Measurements from ENCODE around the gene SPATA20.

SPATA20 gene

GRCh38 chr17:50540560-50541401, 6.2 kb upstream of the SPATA20 start:
- TF ChIP-seq CTCF (conservative IDR thresholded peaks at IDR 0.05) (no peak), ZFX (IDR thresholded peaks at IDR 0.05) (no peak)
- H3K27ac ChIP-seq: peak overlapping the region; percentile 97

DNA sequence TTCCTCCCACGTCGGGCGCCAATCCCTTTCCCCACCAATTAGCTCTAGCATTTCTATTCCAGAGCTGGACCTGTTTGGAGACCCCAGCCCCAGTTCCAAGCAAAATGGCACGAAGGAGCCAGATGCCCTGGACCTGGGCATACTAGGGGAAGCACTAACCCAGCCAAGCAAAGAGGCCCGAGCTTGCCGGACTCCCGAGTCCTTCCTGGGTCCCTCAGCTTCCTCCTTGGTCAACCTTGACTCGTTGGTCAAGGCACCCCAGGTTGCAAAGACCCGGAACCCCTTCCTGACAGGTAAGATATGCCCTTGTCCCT, 5.6 kb upstream of the SPATA20 start:
- no peak for TF ChIP-seq ZFX (IDR thresholded peaks at IDR 0.05)
- H3K27ac ChIP-seq: peak overlapping the region; percentile 97

GRCh38 chr17:50541716-50542688, 5.0 kb upstream of the SPATA20 start:
- peak; percentile 65; the same call in 1 of the 2 replicates for TF ChIP-seq ZFX (IDR thresholded peaks at IDR 0.05)
- no peak for TF ChIP-seq CTCF (conservative IDR thresholded peaks at IDR 0.05)
- peak overlapping the region; percentile 97 for H3K27ac ChIP-seq

DNA sequence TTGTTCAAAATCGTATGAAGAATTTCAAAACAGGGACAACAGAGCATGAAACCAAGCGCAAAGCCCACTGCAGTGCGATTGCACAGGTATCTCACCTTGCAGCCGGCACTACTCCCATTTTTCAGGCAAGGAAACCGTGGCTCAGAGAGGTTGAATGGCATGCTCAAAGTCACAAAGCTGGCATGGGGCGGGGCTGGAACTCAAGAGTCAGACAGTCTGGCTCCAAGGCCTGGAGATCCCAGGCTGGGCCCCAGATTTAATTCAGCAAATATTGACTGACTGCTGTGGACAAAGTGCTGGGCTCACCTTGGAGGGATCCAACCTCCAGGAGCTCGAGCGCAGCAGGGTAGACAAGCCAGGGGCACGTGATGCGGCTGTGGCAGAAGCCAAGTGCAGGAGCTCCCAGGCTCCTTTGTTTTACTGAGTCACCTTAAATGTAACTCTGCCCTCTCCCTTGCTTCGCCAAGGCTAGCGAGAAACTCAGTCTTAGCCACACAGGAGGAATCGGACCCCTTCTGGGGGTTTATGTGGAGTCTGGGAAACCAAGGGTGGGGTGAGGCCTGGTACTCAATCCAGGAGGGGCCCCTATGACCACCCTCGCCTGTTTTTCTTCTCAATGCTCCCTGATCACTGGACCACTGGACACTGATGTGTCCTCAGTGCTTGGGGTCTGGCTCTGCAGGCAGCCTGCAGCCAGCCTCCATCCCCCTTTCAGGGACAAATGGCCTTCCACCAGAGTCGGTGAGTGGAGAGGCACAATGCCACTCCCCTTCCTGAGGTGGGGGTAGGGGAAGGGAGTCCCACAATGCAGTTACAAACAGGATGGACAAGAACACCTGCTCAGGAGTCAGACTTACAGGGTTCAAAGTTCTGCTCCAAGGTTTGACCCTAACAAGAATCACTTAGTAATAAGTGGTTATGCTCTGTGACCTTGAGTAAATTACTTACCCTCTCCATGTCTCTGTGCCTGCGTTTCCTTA, 3.9 kb upstream of the SPATA20 start:
- H3K27ac ChIP-seq: peak overlapping the region; percentile 97
- TF ChIP-seq ZFX (IDR thresholded peaks at IDR 0.05) (no peak), CTCF (conservative IDR thresholded peaks at IDR 0.05) (no peak)

GRCh38 chr17:50544516-50544915, 2.5 kb upstream of the SPATA20 start:
- H3K27ac ChIP-seq: peak overlapping the region; percentile 97
- no peak for TF ChIP-seq CTCF (conservative IDR thresholded peaks at IDR 0.05)

DNA sequence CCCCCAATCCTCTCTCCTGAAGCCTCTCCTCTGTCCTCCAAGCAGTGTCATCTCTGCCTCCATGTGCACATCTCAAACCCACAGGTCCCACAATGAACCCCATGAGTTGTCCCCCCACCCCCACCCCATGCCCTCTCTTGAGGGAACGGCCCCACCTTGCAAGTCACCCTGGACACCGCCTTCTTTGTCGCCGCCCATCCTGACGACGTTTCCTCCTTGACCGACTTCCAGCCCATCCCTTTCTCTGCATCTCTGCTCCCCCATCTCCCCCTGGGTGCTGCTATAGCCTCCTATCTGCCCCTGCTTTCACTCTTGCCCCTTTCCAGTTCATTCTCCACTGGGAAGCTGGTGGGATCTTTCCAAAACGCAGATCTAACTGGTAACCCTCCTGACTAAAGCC, 1.7 kb upstream of the SPATA20 start:
- no peak overlapping the region for H3K27ac ChIP-seq
- TF ChIP-seq ZFX (IDR thresholded peaks at IDR 0.05) (no peak), CTCF (conservative IDR thresholded peaks at IDR 0.05) (no peak)

- peak overlapping the region; percentile 85 for H3K27ac ChIP-seq
- TF ChIP-seq CTCF (conservative IDR thresholded peaks at IDR 0.05): 0 out of 2 replicates have a peak, but pooled peaks have one; percentile 78
- TF ChIP-seq ZFX (IDR thresholded peaks at IDR 0.05): no peak
Measured at GRCh38 chr17:50546701-50547034, 306 bp upstream of the SPATA20 start.
